BJ (cell line): ENCODE results near the gene MAN2B2. TPM values are rescaled to one million over a fixed set of nuclear protein-coding genes. Genes with fewer than 3 reads are reported as not detected.

Experiments used
- CTCF ChIA-PET: fragments of 350-600 bp; formaldehyde crosslinking; extraction: SDS; loops from one replicate; lab custom pipeline; 2021; ENCODE audit warnings: antibody characterized with exemption, inconsistent platforms; lab: Yijun Ruan, JAX
- POLR2A ChIA-PET: fragments of 300-600 bp; sonication (Branson Sonifier 250); formaldehyde crosslinking; extraction: SDS; loops from one replicate; lab custom pipeline; 2021; ENCODE audit warnings: antibody characterized with exemption; lab: Charles Lee
- DNase-seq: peaks from one replicate; pipeline ENCODE4 v3.0.0-alpha.2; 2011; ENCODE audit warnings: low read depth
- H3K27me3 ChIP-seq: 2 replicates; pipeline ENCODE4 v1.6.0; 2011; ENCODE audit warnings: low read length; ENCODE audit not compliant: control insufficient read depth, insufficient read depth
- H3K36me3 ChIP-seq: 2 replicates; pipeline ENCODE4 v1.5.1; 2011; ENCODE audit warnings: low read length; ENCODE audit not compliant: control insufficient read depth, insufficient read depth
- H3K4me3 ChIP-seq: 2 replicates; pipeline ENCODE4 v1.5.1; 2011; ENCODE audit warnings: low read depth, mild to moderate bottlenecking, control low read depth, low read length
- CTCF ChIP-seq: IDR thresholded peaks from 2 replicates; pipeline ENCODE4 v1.5.1; 2011; ENCODE audit warnings: low read depth, mild to moderate bottlenecking, control low read depth, inconsistent platforms, low read length, moderate library complexity; ENCODE audit not compliant: insufficient read depth
- polyA plus RNA-seq: library from polyadenylated mRNA; depleted of rRNA; stranded (reverse); fragments of >200 nt; gene quantifications from 2 replicates; pipeline ENCODE4 v1.2.3, GENCODE V29; 2011

MAN2B2 gene
- polyA plus RNA-seq, 1 experiment = 43.5 TPM

GRCh38 chr4:6555519-6555918, 19.5 kb upstream of the MAN2B2 start:
- no peak for DNase-seq
- peaks cover 19% of the 10 kb centered on the region for H3K27me3 ChIP-seq
- ChIA-PET POLR2A (no interaction called here), CTCF (interaction anchor here (1.4 to 2.1 kb wide), 2 partner anchors 9 to 13 kb away, joined by 3 to 10 read pairs; no protein-coding TSS in a partner anchor)
- no peak for TF ChIP-seq CTCF
- no peak overlapping the region for H3K4me3 ChIP-seq
- H3K36me3 ChIP-seq = no peaks in the 10 kb centered on the region

GRCh38 chr4:6556263-6556662, 18.7 kb upstream of the MAN2B2 start:
- DNase-seq = no peak

DNA sequence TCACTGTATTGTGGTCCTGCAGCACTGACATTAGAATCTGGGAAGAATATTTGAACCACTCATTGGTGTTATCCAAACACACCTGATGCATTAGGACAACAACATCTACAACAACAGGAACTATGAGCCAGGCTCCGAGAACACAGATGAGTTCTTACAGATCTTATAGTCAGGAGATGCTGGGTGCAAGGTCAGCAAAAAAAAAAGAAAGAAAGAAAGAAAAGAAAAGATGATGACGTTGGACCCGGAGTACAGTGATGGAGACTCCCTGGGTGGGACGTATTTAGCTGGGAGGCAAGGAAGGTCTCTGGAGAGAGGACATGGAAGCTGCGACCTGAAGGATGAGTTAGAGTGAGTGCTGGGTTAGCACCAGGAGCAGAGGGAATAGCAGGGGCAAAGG, 17.8 kb upstream of the MAN2B2 start:
- POLR2A ChIA-PET = no interaction called here
- peaks cover 23% of the 10 kb centered on the region for H3K27me3 ChIP-seq
- CTCF ChIA-PET = interaction anchor here (2.1 kb wide), 1 partner anchor 10 kb away, joined by 10 read pairs; no protein-coding TSS in a partner anchor

More at GRCh38 chr4:6556263-6556662, 18.7 kb upstream of the MAN2B2 start:
- ChIA-PET POLR2A (interaction anchor here (0.6 kb wide), 1 partner anchor 57 kb away, joined by 3 read pairs; no protein-coding TSS in a partner anchor), CTCF (interaction anchor here (1.4 to 2.1 kb wide), 2 partner anchors 9 to 12 kb away, joined by 3 to 10 read pairs; no protein-coding TSS in a partner anchor)
- Histone ChIP-seq H3K36me3 (no peaks in the 10 kb centered on the region), H3K4me3 (no peak overlapping the region), H3K27me3 (peaks cover 21% of the 10 kb centered on the region)
- TF ChIP-seq CTCF = no peak

GRCh38 chr4:6557856-6558255, 17.1 kb upstream of the MAN2B2 start:
- POLR2A ChIA-PET = no interaction called here
- no peak for DNase-seq

More for the DNA sequence above, 17.8 kb upstream of the MAN2B2 start:
- no peak for TF ChIP-seq CTCF
- no peak overlapping the region for H3K4me3 ChIP-seq
- no peak for DNase-seq
- no peaks in the 10 kb centered on the region for H3K36me3 ChIP-seq

More at GRCh38 chr4:6557856-6558255, 17.1 kb upstream of the MAN2B2 start:
- Histone ChIP-seq H3K27me3 (peaks cover 29% of the 10 kb centered on the region), H3K36me3 (no peaks in the 10 kb centered on the region), H3K4me3 (no peak overlapping the region)
- no peak for TF ChIP-seq CTCF
- CTCF ChIA-PET = interaction anchor here (0.9 kb wide), 1 partner anchor 306 kb away, joined by 3 read pairs; no protein-coding TSS in a partner anchor
